ENCODE measurements around the gene SYF2.
"Not testable (repeated sequence)": the region's sequence is repeated elsewhere in the genome, so short reads cannot be mapped to it uniquely, and the experiment has no call there.

SYF2 gene

GRCh38 chr1:25208092-25208491, 24.2 kb downstream of the SYF2 start:
- DNase-seq (ENCODE audit: low read depth in 3 of 3, low spot score in 1 of 3): no peak

- no peak for DNase-seq (ENCODE audit: low read depth in 3 of 3, low spot score in 1 of 3)
These were observed 26.1 kb downstream of the SYF2 start for GRCh38 chr1:25206201-25206600.

- no peak for DNase-seq (ENCODE audit: low read depth in 3 of 3, low spot score in 1 of 3)
These were observed 26.5 kb downstream of the SYF2 start for GRCh38 chr1:25205786-25206185.

- DNase-seq (ENCODE audit: low read depth in 3 of 3, low spot score in 1 of 3): no peak
These were observed 27.4 kb downstream of the SYF2 start for GRCh38 chr1:25204797-25205480.

- DNase-seq (ENCODE audit: low read depth in 3 of 3, low spot score in 1 of 3): no peak
These were observed 31.3 kb downstream of the SYF2 start for GRCh38 chr1:25201006-25201405.

GRCh38 chr1:25199819-25200620, 32.3 kb downstream of the SYF2 start:
- no peak for DNase-seq (ENCODE audit: low read depth in 3 of 3, low spot score in 1 of 3)

- DNase-seq (ENCODE audit: low read depth in 3 of 3, low spot score in 1 of 3): no peak
These were observed 33.5 kb downstream of the SYF2 start for GRCh38 chr1:25198663-25199252.

GRCh38 chr1:25197982-25198662, 34.2 kb downstream of the SYF2 start:
- DNase-seq (ENCODE audit: low read depth in 3 of 3, low spot score in 1 of 3): no peak

GRCh38 chr1:25197235-25197975, 34.9 kb downstream of the SYF2 start:
- DNase-seq (ENCODE audit: low read depth in 3 of 3, low spot score in 1 of 3): no peak

GRCh38 chr1:25196830-25197229, 35.5 kb downstream of the SYF2 start:
- no peak for DNase-seq (ENCODE audit: low read depth in 3 of 3, low spot score in 1 of 3)

GRCh38 chr1:25195835-25196234, 36.5 kb downstream of the SYF2 start:
- no peak for DNase-seq (ENCODE audit: low read depth in 3 of 3, low spot score in 1 of 3)

- no peak for DNase-seq (ENCODE audit: low read depth in 3 of 3, low spot score in 1 of 3)
These were observed 37.7 kb downstream of the SYF2 start for GRCh38 chr1:25194572-25195020.

GRCh38 chr1:25194054-25194453, 38.2 kb downstream of the SYF2 start:
- no peak for DNase-seq (ENCODE audit: low read depth in 3 of 3, low spot score in 1 of 3)

GRCh38 chr1:25193229-25193628, 39.1 kb downstream of the SYF2 start:
- no peak for DNase-seq (ENCODE audit: low read depth in 3 of 3, low spot score in 1 of 3)

- no peak for DNase-seq (ENCODE audit: low read depth in 3 of 3, low spot score in 1 of 3)
These were observed 40.1 kb downstream of the SYF2 start for GRCh38 chr1:25192154-25192553.

GRCh38 chr1:25190260-25190659, 42.0 kb downstream of the SYF2 start:
- no peak for DNase-seq (ENCODE audit: low read depth in 3 of 3, low spot score in 1 of 3)

GRCh38 chr1:25187904-25188303, 44.4 kb downstream of the SYF2 start:
- DNase-seq (ENCODE audit: low read depth in 3 of 3, low spot score in 1 of 3): not testable (repeated sequence)

- no peak for DNase-seq (ENCODE audit: low read depth in 3 of 3, low spot score in 1 of 3)
These were observed 45.2 kb downstream of the SYF2 start for GRCh38 chr1:25187077-25187476.

- no peak for DNase-seq (ENCODE audit: low read depth in 3 of 3, low spot score in 1 of 3)
These were observed 45.9 kb downstream of the SYF2 start for GRCh38 chr1:25186161-25187007.

Data from stimulated activated CD4-positive, alpha-beta T cell treated with anti-CD3 and anti-CD28 coated beads, TNF-alpha, amount 100 ng/mL, for 1 hour (primary cell).